ENCODE data around the gene CELF1. TPM values are rescaled to one million over a fixed set of nuclear protein-coding genes. Genes with fewer than 3 reads are reported as not detected.

The CELF1 gene
- polyA plus RNA-seq, 1 donor = 79.2 TPM

- H3K27me3 ChIP-seq (ENCODE audit: control insufficient read depth, insufficient read depth, low read length) = no peaks in the 10 kb centered on the region
- DNase-seq = no peak
- H3K27ac ChIP-seq (ENCODE audit: low read length) = no peak overlapping the region
- H3K9me3 ChIP-seq (ENCODE audit: control insufficient read depth, low read depth, low read length) = no peaks in the 10 kb centered on the region
- WGBS (ENCODE audit: insufficient coverage, low lambda C conversion rate) = no CpG with 5 or more reads among the region's 2 CpGs
- no peak overlapping the region for H3K4me3 ChIP-seq (ENCODE audit: low read length)
- no peaks in the 10 kb centered on the region for H3K36me3 ChIP-seq (ENCODE audit: control insufficient read depth, insufficient read depth, low read length)
- H3K4me1 ChIP-seq (ENCODE audit: control insufficient read depth, insufficient read depth, low read length) = peaks cover 10% of the 10 kb centered on the region
Measured at GRCh38 chr11:47440054-47440476, 112.9 kb downstream of the CELF1 start.

- Histone ChIP-seq H3K36me3 (ENCODE audit: control insufficient read depth, insufficient read depth, low read length) (no peaks in the 10 kb centered on the region), H3K4me1 (ENCODE audit: control insufficient read depth, insufficient read depth, low read length) (peaks cover 10% of the 10 kb centered on the region), H3K4me3 (ENCODE audit: low read length) (no peak overlapping the region), H3K27ac (ENCODE audit: low read length) (no peak overlapping the region), H3K27me3 (ENCODE audit: control insufficient read depth, insufficient read depth, low read length) (no peaks in the 10 kb centered on the region), H3K9me3 (ENCODE audit: control insufficient read depth, low read depth, low read length) (no peaks in the 10 kb centered on the region)
- WGBS (ENCODE audit: insufficient coverage, low lambda C conversion rate) = no CpG with 5 or more reads among the region's 18 CpGs
- no peak for DNase-seq
Measured at GRCh38 chr11:47438721-47439120, 114.2 kb downstream of the CELF1 start.

DNA sequence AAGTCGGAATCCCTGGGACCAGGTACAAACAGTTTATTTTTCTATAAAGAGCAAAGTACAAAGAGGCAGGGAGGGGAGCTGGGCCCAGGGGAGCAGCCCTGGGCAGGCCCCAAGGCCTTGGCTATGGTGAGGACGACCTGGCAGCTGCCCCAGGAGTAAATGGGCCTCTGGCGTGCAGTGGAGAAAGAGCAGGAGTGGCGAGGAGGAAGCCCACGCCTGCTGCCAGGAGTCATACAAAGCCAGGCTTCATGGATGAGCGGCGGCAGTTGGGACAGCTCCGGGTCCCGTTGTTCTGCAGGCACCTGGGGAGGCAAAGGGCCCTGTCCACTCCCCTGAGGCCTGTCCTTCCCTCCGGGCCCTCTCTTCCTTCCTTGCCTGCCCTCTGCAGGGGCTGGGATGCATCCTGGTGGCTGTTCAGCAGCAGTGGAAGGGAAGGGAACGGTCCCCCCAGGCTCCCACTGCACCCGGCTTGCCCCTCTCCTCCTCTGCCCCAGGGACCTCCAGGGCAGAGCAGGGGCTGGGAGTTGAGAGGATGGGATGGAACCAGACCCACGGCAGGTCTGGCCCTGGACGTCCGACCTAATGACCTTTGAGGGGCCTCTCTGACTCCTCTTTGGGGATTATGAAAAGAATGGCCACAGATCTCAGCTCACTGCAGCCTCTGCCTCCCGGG lies 115.0 kb downstream of the CELF1 start:
- H3K27ac ChIP-seq (ENCODE audit: low read length) = no peak overlapping the region

GRCh38 chr11:47437218-47437745 lies 115.7 kb downstream of the CELF1 start:
- no CpG with 5 or more reads among the region's 11 CpGs for WGBS (ENCODE audit: insufficient coverage, low lambda C conversion rate)

More for the DNA sequence above, 115.0 kb downstream of the CELF1 start:
- Histone ChIP-seq H3K27me3 (ENCODE audit: control insufficient read depth, insufficient read depth, low read length) (no peaks in the 10 kb centered on the region), H3K4me1 (ENCODE audit: control insufficient read depth, insufficient read depth, low read length) (peaks cover 10% of the 10 kb centered on the region), H3K9me3 (ENCODE audit: control insufficient read depth, low read depth, low read length) (no peaks in the 10 kb centered on the region), H3K36me3 (ENCODE audit: control insufficient read depth, insufficient read depth, low read length) (no peaks in the 10 kb centered on the region), H3K4me3 (ENCODE audit: low read length) (no peak overlapping the region)
- no CpG with 5 or more reads among the region's 16 CpGs for WGBS (ENCODE audit: insufficient coverage, low lambda C conversion rate)
- DNase-seq = peak in 1 of 2 donors; percentile 55

GRCh38 chr11:47436726-47437125 lies 116.2 kb downstream of the CELF1 start:
- H3K27me3 ChIP-seq (ENCODE audit: control insufficient read depth, insufficient read depth, low read length) = no peaks in the 10 kb centered on the region
- no CpG with 5 or more reads among the region's 3 CpGs for WGBS (ENCODE audit: insufficient coverage, low lambda C conversion rate)
- no peak overlapping the region for H3K4me3 ChIP-seq (ENCODE audit: low read length)

More at GRCh38 chr11:47437218-47437745, 115.7 kb downstream of the CELF1 start:
- no peak overlapping the region for H3K27ac ChIP-seq (ENCODE audit: low read length)
- H3K4me3 ChIP-seq (ENCODE audit: low read length) = no peak overlapping the region
- peaks cover 10% of the 10 kb centered on the region for H3K4me1 ChIP-seq (ENCODE audit: control insufficient read depth, insufficient read depth, low read length)
- H3K27me3 ChIP-seq (ENCODE audit: control insufficient read depth, insufficient read depth, low read length) = no peaks in the 10 kb centered on the region
- no peak for DNase-seq
- H3K9me3 ChIP-seq (ENCODE audit: control insufficient read depth, low read depth, low read length) = no peaks in the 10 kb centered on the region
- no peaks in the 10 kb centered on the region for H3K36me3 ChIP-seq (ENCODE audit: control insufficient read depth, insufficient read depth, low read length)

GRCh38 chr11:47435687-47436086 lies 117.2 kb downstream of the CELF1 start:
- DNase-seq = no peak
- Histone ChIP-seq H3K9me3 (ENCODE audit: control insufficient read depth, low read depth, low read length) (no peaks in the 10 kb centered on the region), H3K4me1 (ENCODE audit: control insufficient read depth, insufficient read depth, low read length) (peaks cover 10% of the 10 kb centered on the region), H3K27ac (ENCODE audit: low read length) (no peak overlapping the region), H3K4me3 (ENCODE audit: low read length) (no peak overlapping the region), H3K27me3 (ENCODE audit: control insufficient read depth, insufficient read depth, low read length) (no peaks in the 10 kb centered on the region), H3K36me3 (ENCODE audit: control insufficient read depth, insufficient read depth, low read length) (no peaks in the 10 kb centered on the region)
- WGBS (ENCODE audit: insufficient coverage, low lambda C conversion rate) = no CpG with 5 or more reads among the region's 3 CpGs

More at GRCh38 chr11:47436726-47437125, 116.2 kb downstream of the CELF1 start:
- H3K9me3 ChIP-seq (ENCODE audit: control insufficient read depth, low read depth, low read length) = no peaks in the 10 kb centered on the region
- no peak overlapping the region for H3K27ac ChIP-seq (ENCODE audit: low read length)
- H3K36me3 ChIP-seq (ENCODE audit: control insufficient read depth, insufficient read depth, low read length) = no peaks in the 10 kb centered on the region
- DNase-seq = no peak
- peaks cover 10% of the 10 kb centered on the region for H3K4me1 ChIP-seq (ENCODE audit: control insufficient read depth, insufficient read depth, low read length)

DNA sequence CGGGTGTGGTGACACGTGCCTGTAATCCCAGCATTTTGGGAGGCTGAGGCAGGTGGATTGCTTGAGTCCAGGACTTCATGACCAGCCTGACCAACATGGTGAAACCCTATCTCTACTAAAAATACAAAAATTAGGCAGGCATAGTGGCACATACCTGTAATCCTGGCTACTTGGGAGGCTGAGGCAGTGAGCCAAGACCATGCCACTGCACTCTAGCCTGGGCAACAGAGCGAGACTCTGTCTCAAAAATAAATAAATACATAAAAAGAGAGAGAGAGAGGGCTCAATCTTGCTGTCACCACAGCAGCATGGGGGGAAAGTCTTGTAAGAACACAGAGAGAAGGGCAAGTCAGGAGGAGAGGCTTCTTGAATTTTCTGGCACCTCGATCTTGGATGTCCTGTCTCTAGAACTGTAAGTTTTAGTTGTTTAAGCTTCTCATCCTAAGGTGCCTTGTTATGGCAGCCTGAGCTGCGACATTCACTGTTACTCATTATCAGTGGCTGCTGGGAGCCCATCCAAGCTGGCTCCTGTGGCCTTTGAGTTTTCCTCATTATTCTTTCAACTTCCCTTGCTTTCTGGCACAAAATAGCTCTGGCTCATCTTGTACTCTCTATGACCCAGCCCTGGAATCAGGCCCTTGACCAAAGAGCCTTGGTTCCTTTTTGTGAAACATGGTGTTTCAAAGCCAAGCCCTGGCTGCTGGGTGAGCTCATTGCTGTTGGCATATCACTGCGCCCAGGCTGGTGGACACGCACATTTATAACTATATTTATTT lies 118.7 kb downstream of the CELF1 start:
- H3K4me3 ChIP-seq (ENCODE audit: low read length) = no peak overlapping the region
- peaks cover 10% of the 10 kb centered on the region for H3K4me1 ChIP-seq (ENCODE audit: control insufficient read depth, insufficient read depth, low read length)
- H3K36me3 ChIP-seq (ENCODE audit: control insufficient read depth, insufficient read depth, low read length) = no peaks in the 10 kb centered on the region
- H3K27ac ChIP-seq (ENCODE audit: low read length) = no peak overlapping the region
- 100% methylated on average over 1 of the region's 7 CpGs for WGBS (ENCODE audit: insufficient coverage, low lambda C conversion rate)
- H3K9me3 ChIP-seq (ENCODE audit: control insufficient read depth, low read depth, low read length) = no peaks in the 10 kb centered on the region
- H3K27me3 ChIP-seq (ENCODE audit: control insufficient read depth, insufficient read depth, low read length) = no peaks in the 10 kb centered on the region
- DNase-seq = no peak

DNA sequence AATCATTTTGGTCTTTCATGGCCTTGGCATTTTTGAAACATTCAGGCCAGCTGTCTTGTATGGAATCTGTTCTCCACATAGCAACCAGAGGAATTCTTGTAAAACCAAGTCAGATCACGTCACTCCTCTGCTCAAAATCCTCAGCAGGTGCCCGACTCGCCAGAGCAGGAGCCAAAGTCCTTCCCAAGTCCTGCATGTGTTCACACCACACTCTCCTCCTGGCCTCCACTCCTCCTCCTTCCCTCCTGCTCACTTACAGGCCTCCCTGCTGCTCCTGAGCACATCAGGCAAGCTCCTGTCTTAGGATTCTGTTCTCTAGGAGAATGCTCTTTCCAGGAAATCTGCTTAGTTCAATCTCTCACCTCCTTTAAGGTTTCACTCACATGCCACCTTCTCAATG lies 119.8 kb downstream of the CELF1 start:
- Histone ChIP-seq H3K27ac (ENCODE audit: low read length) (no peak overlapping the region), H3K9me3 (ENCODE audit: control insufficient read depth, low read depth, low read length) (no peaks in the 10 kb centered on the region), H3K4me1 (ENCODE audit: control insufficient read depth, insufficient read depth, low read length) (peaks cover 10% of the 10 kb centered on the region), H3K4me3 (ENCODE audit: low read length) (no peak overlapping the region), H3K36me3 (ENCODE audit: control insufficient read depth, insufficient read depth, low read length) (no peaks in the 10 kb centered on the region), H3K27me3 (ENCODE audit: control insufficient read depth, insufficient read depth, low read length) (no peaks in the 10 kb centered on the region)
- no CpG with 5 or more reads among the region's 3 CpGs for WGBS (ENCODE audit: insufficient coverage, low lambda C conversion rate)
- DNase-seq = peak in 1 of 2 donors; percentile 56

GRCh38 chr11:47431356-47432083 lies 121.4 kb downstream of the CELF1 start:
- no peak overlapping the region for H3K4me3 ChIP-seq (ENCODE audit: low read length)
- H3K4me1 ChIP-seq (ENCODE audit: control insufficient read depth, insufficient read depth, low read length) = no peaks in the 10 kb centered on the region
- H3K27ac ChIP-seq (ENCODE audit: low read length) = no peak overlapping the region
- no CpG with 5 or more reads among the region's 9 CpGs for WGBS (ENCODE audit: insufficient coverage, low lambda C conversion rate)
- no peaks in the 10 kb centered on the region for H3K27me3 ChIP-seq (ENCODE audit: control insufficient read depth, insufficient read depth, low read length)
- no peaks in the 10 kb centered on the region for H3K36me3 ChIP-seq (ENCODE audit: control insufficient read depth, insufficient read depth, low read length)
- DNase-seq = no peak
- H3K9me3 ChIP-seq (ENCODE audit: control insufficient read depth, low read depth, low read length) = no peaks in the 10 kb centered on the region

GRCh38 chr11:47430524-47430923 lies 122.4 kb downstream of the CELF1 start:
- no peaks in the 10 kb centered on the region for H3K9me3 ChIP-seq (ENCODE audit: control insufficient read depth, low read depth, low read length)
- no peaks in the 10 kb centered on the region for H3K36me3 ChIP-seq (ENCODE audit: control insufficient read depth, insufficient read depth, low read length)
- no peaks in the 10 kb centered on the region for H3K27me3 ChIP-seq (ENCODE audit: control insufficient read depth, insufficient read depth, low read length)
- WGBS (ENCODE audit: insufficient coverage, low lambda C conversion rate) = no CpG with 5 or more reads among the region's 5 CpGs
- DNase-seq = no peak
- no peak overlapping the region for H3K4me3 ChIP-seq (ENCODE audit: low read length)
- no peaks in the 10 kb centered on the region for H3K4me1 ChIP-seq (ENCODE audit: control insufficient read depth, insufficient read depth, low read length)
- no peak overlapping the region for H3K27ac ChIP-seq (ENCODE audit: low read length)

All from large intestine (tissue), 3 donors.